ENCODE results near the gene ADAMTS8.

Gene ADAMTS8

GRCh38 chr11:130380778-130381177, 47.6 kb downstream of the ADAMTS8 start:
- Mint-ChIP-seq H3K27ac (no peak overlapping the region), H3K4me1 (peaks cover 27% of the 10 kb centered on the region), H3K9me3 (no peaks in the 10 kb centered on the region), H3K36me3 (ENCODE audit: low read depth) (no peaks in the 10 kb centered on the region), H3K27me3 (ENCODE audit: low read depth) (no peaks in the 10 kb centered on the region), H3K4me3 (no peak overlapping the region)
- no peak for TF ChIP-seq CTCF (IDR thresholded peaks at IDR 0.05; ENCODE audit: unreplicated experiment in 3 of 3)

DNA sequence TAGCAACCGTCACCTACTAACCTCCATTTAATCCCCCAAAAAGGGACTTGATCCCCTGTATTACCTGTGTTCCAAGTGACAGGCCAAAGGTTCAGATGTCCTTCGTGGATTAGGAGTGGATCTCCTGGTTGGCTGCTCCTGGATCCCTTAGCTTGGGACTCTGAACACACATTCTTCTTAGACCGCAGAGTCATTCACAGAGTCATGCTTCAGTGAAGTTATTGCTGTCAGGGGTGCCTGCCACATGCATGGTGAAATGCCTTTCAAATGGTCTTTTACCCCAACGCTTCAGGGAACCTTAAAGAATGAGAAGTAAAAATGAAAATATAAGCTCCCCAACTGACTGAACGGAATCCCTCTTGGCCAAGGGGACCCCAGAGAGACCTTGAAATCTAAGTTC, 49.1 kb downstream of the ADAMTS8 start:
- H3K36me3 Mint-ChIP-seq (ENCODE audit: low read depth): no peaks in the 10 kb centered on the region
- peak overlapping the region in 1 of 3 experiments; percentile 55 for H3K27ac Mint-ChIP-seq
- no peaks in the 10 kb centered on the region for H3K9me3 Mint-ChIP-seq
- H3K4me3 Mint-ChIP-seq: no peak overlapping the region
- TF ChIP-seq CTCF (IDR thresholded peaks at IDR 0.05; ENCODE audit: unreplicated experiment in 3 of 3): no peak
- H3K27me3 Mint-ChIP-seq (ENCODE audit: low read depth): peaks cover 3% of the 10 kb centered on the region
- peaks cover 19% of the 10 kb centered on the region for H3K4me1 Mint-ChIP-seq

DNA sequence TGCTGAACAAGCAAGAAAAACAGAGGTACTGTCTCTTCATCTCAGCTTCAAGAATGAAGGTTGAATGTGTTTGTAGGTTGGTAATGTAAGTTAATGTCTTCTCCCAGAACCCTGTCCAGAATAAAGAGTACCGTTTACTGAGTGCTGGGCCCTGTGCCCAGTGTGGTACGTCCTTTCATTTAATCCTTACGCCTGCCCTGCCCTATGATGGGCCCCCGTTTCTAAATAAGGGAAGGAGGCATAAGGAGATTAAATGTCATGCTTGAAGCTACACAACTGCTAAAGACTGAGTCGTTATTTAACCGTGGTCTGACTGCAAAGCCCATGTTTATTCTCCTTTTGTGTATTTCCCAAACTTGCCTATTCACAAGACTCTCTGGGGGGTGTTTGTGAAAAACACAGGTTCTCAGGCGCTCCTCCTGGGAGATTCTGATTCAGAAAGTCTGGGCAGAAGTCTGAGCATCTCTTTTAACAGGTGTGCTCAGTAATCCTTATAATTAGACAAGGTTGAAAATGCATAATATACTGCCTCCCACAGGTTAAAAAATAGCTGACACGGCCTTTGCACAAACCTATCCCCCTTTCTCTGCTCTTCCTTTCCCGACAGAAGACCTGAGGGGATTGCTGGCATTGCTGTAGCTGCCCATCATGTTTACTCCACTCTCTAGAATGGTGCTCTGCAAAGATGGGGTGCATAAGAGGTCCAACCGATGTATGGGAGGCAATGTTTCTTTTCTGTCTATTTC, 57.4 kb downstream of the ADAMTS8 start:
- Mint-ChIP-seq H3K27me3 (ENCODE audit: low read depth) (peaks cover 3% of the 10 kb centered on the region), H3K9me3 (no peaks in the 10 kb centered on the region), H3K4me1 (peaks cover 27% of the 10 kb centered on the region), H3K36me3 (ENCODE audit: low read depth) (no peaks in the 10 kb centered on the region), H3K27ac (no peak overlapping the region), H3K4me3 (no peak overlapping the region)
- no peak for TF ChIP-seq CTCF (IDR thresholded peaks at IDR 0.05; ENCODE audit: unreplicated experiment in 3 of 3)

DNA sequence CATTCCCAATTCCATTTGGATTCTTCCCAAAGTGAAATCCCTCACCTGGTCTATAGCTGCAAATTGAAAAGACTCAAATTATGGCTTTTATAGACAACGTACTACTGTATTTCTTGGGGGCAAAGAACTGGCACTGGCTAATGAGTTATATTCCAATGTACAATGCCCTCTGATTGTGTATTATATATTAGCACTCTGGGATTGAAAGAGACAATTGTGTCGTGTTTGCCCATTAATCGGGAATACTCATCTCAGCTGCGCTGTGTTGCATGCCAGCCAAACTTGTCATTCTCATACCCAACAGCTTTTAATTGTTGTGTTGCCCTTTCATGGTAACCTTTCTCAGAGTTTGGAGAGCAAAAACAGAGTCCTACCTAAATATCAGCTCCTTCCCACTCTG, 58.7 kb downstream of the ADAMTS8 start:
- Mint-ChIP-seq H3K9me3 (no peaks in the 10 kb centered on the region), H3K36me3 (ENCODE audit: low read depth) (no peaks in the 10 kb centered on the region)

GRCh38 chr11:130369141-130369691, 59.2 kb downstream of the ADAMTS8 start:
- TF ChIP-seq CTCF (IDR thresholded peaks at IDR 0.05; ENCODE audit: unreplicated experiment in 3 of 3): no peak
- no peaks in the 10 kb centered on the region for H3K27me3 Mint-ChIP-seq (ENCODE audit: low read depth)
- no peaks in the 10 kb centered on the region for H3K9me3 Mint-ChIP-seq
- H3K4me1 Mint-ChIP-seq: peaks cover 27% of the 10 kb centered on the region
- no peaks in the 10 kb centered on the region for H3K36me3 Mint-ChIP-seq (ENCODE audit: low read depth)
- peak overlapping the region in 1 of 3 experiments; percentile 12 for H3K4me3 Mint-ChIP-seq
- peak overlapping the region; percentile 16 to 75 (median 28) for H3K27ac Mint-ChIP-seq

More for the DNA sequence above, 58.7 kb downstream of the ADAMTS8 start:
- Mint-ChIP-seq H3K27me3 (ENCODE audit: low read depth) (peaks cover 1% of the 10 kb centered on the region), H3K4me1 (peaks cover 27% of the 10 kb centered on the region), H3K4me3 (no peak overlapping the region), H3K27ac (peak overlapping the region in 1 of 3 experiments; percentile 75)
- TF ChIP-seq CTCF (IDR thresholded peaks at IDR 0.05; ENCODE audit: unreplicated experiment in 3 of 3): no peak

- no peak overlapping the region for H3K4me3 Mint-ChIP-seq
- no peak overlapping the region for H3K27ac Mint-ChIP-seq
- no peaks in the 10 kb centered on the region for H3K27me3 Mint-ChIP-seq (ENCODE audit: low read depth)
- no peaks in the 10 kb centered on the region for H3K36me3 Mint-ChIP-seq (ENCODE audit: low read depth)
- peaks cover 12% of the 10 kb centered on the region for H3K9me3 Mint-ChIP-seq
- peaks cover 13% of the 10 kb centered on the region for H3K4me1 Mint-ChIP-seq
- TF ChIP-seq CTCF (IDR thresholded peaks at IDR 0.05; ENCODE audit: unreplicated experiment in 3 of 3): no peak
These were observed 69.0 kb downstream of the ADAMTS8 start for GRCh38 chr11:130359419-130359818.
